EL (cell line): Measurements from ENCODE around the gene PTPRN2.

ENCODE experiments used
- DNase-seq: peaks from one replicate; pipeline ENCODE4 v3.0.0-alpha.2; 2016

PTPRN2 gene

DNA sequence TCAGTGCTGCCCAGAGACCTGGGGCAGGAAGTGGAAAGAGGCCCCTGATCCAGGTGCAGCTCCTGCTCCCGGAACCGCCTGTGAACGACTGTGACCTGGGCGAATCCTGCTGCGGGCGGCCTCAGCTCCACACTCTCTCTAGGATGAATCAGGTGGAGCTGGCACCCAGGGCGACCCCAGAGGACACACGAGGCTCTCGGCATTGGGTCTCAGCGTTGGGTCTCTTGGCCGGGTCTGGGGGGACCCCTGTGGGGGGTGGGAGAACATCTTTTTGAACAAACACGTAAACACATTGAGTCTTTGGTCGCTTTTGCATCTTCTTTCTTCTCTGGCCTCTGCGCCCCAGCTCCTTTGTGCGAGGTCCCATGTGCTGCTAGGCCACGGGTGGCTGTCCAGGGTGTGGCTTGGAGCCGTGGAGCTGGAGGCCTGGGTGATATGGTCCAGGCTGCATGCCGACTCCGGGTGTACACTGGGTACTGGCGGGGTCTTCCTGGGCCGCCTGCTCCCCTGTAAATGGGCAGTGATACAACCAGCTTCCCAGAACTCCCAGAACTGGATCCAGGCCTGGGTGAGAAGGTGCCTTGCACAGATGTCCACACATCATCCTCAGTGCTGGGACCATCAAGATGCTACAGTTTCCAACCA lies 815.0 kb downstream of the PTPRN2 start:
- no peak for DNase-seq

DNA sequence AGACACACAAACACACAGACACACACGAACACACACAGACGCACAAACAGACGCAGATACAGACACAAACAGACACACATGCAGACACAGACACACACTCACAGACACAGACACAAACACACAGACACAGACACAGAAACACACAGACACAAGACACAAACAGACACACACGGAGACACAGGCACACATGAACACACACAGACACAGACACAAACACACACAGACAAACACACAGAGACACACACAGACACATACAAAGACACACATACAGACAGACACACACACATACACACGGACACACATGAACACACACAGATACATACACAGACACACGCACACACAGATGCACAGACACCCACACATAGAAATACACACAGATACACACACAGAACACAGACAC lies 815.9 kb downstream of the PTPRN2 start:
- no peak for DNase-seq

DNA sequence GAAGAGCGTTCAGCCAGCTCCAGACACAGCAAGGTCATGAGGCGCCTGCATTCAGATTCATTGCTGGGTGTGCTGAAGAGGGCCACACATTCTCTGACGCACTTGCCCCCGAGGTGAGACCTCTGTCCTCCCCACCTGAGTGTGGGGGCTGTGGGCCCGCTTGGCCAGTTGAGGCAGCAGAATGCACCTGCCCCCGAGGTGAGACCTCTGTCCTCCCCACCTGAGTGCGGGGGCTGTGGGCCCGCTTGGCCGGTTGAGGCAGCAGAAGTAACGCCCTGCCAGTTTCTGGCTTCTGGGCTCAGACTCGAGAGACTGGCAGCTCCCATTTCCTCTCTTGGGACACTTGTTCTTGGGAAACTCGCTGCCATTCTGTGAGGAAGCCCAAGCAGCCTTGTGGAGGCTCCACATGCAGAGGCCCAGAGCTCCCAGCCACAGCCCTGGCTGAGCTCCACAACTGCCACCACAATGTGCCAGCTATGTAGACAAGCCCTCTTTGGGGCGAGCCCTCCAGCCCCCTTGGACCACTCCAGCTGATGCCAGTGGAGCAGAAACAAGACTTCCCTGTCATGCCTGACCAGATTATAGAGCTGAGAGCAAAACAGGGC lies 816.8 kb downstream of the PTPRN2 start:
- DNase-seq, result no peak

DNA sequence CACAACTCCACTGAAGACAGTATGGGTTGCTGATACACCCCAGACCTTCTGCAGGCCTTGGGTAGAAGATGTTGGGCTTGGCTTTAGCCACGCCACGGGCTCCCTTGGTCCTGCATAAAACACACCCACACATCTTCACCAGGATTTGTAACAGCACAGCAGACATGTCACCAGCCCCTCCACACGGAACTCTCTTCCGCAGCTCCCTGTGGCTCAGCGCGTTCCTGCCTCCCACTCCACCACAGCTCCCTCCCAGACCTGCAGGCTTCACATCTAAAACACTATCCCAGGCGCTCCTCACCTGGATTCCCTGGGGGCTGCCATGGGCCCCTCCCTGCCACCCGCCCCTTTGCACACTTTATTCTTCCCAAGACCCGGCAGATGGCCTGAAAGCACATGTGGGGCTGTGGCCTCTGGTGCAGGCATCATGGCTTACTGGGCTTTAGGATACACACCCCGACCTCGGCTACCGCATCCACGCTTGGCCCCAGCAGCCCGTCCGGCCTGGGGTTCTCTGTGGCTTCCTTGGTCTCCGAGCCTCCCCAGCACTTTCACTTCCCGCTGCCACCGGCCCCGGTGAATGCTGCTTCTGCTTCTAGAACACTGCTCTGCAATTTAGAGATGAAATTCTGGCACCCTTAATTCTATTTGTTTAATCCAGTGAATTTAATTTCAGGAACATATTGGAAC lies 818.0 kb downstream of the PTPRN2 start:
- DNase-seq, result no peak

DNA sequence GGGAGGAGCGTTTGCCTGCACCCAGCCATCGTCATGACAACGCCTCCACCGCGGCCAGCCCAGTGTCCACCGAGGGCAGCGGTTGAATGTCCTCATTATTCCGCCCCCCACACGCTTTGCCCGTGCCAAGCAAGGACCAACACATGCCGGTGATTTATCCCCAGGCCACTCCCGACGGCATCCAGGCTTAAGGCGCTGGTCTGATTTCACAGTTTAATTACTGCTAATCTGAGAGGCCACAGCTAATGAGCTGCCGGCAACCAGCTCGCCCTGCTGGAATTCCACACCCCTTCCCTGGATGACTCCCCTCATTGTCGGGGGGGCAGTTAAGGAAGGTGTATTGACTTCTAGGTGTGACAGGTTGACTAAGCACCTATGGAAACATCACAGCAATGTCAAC lies 818.5 kb downstream of the PTPRN2 start:
- no peak for DNase-seq

DNA sequence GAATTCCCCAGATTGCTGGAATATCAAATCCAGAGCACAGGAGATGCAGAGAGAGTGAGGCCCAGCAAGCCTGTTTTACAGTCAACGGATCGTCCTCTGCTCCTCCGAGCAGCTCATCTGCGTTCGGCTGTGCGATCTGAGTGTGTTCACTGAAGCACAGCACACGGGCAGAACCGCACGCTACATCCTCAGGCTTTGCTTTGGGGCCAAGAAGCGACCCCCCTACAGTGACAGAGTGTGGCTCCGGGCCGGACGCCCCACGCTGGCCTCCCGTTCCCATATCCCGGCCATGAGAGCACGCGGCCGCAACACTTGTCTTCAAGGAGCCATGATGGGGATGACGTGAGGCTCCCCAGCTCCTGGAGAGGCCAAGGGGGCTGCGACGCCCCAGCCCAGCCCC lies 819.4 kb downstream of the PTPRN2 start:
- DNase-seq, result no peak

DNA sequence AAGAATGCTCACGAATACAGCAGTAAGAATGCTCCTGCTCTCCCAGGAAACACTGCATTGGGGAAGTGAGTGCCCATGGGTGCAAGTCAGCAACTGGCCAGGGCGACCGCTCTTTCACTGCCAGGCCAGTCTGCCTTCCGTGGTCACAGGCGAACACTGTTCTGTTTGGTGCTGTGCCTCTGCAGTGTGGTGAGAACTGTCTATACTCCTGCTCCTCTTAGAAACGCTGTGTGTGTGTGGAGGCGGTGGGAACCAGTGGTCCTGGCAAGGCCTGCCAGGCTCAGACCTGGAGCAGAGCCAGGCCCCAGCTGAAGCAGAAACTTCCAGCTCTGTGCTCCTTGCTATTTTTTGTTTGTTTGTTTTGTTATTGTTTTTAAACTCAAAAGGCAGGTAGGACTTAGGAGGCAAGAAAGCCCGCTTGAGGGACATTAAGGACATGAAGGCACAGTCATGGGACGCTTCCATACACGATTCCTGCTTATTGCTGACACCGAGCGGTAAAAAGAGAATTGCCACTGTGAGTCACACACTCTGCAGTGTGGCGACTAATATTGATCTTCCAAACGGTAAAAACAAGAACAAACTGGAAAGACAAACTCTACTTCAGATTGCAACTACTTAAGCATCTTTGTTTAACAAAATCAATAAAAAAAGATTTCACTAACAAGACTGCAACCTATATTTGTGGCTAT lies 820.0 kb downstream of the PTPRN2 start:
- DNase-seq, result no peak

DNA sequence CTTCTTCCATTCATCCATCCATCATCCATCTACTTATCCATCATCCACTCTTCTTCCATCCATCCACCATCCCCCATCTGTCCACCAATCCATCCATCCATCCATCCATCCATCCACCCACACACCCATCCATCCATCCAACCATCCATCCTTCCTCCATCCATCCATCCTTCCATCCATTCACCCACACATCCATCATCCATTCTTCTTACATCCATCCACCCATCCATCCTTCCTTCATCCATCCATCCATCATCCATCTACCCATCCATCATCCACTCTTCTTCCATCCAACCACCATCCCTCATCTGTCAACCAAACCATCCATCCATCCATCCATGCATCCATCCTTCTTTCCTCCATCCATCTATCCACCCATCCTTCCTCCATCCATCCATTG lies 821.5 kb downstream of the PTPRN2 start:
- DNase-seq, result no peak

DNA sequence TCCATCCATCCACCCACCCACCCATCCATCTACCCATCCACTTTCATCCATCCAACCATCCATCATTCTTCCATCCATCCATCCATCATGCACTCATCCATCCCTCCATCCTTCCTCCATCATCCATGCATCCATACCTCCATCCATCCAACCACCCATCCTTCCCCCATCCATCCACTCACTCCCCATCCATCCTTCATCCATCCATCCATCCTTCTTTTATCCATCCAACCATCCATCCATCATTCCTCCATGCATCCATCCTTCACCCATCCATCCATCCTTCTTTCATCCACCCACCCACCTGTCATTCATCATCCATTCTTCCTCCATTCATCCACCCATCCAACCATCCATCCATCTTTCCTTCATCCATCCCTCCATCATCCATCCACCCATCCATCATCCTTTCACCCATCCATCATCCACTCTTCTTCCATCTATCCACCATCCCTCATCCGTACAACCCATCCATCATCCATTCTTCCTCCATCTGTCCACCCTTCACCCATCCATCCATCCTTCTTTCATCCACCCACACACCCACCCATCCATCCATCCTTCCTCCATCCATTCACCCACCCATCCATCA lies 822.6 kb downstream of the PTPRN2 start:
- DNase-seq, result no peak

DNA sequence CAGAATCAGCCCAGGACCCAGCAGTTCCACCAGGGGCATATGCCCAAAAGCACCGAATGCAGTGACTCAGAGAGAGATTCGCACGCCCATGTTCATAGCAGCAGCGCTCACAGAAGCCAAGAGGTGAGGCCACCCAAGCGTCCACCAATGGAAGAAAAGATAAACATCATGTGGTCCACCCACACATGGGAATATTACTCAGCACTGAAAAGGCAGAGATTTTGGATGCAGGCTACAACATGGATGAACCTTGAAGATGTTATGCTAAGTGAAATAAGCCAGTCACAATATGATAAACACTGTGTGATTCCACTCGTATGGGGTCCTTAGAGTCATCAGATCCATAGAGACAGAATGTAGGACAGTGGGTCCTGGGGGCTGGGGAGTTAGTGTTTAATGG lies 823.4 kb downstream of the PTPRN2 start:
- no peak for DNase-seq

DNA sequence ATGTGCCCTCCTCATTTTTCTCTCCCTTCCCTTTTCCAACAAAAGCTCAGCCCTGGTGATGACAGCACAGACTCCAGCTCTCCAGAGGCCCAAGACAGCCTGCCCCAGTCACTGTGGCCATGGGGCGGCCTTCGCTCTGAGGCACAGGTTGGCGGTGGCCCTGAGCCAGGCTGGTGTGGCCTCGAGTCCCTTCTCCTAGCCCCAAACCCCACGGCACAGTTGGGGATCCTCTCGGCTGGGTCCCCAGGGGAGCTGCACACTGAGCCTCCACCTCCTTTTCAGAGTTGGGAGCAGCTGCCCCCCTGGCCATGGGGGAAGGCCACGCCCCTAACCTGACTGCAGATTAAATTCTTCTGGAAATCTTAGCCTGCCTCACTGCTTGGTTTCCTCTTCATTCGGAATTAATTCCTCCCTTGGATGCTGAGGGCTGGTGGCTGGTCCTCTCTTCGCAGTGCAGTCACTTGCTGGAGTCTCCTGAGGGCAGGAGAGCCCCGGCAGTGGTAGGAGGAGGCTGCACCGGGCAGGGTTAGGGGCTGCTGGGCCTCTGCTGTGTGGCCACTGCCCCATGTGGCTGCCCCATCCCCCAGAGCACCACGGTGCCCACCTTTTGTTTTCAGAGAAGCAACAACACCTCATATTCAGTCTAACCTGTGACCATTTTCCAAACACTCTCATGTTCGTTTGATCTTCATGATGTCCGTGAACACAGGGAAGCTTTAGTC lies 824.2 kb downstream of the PTPRN2 start:
- no peak for DNase-seq

DNA sequence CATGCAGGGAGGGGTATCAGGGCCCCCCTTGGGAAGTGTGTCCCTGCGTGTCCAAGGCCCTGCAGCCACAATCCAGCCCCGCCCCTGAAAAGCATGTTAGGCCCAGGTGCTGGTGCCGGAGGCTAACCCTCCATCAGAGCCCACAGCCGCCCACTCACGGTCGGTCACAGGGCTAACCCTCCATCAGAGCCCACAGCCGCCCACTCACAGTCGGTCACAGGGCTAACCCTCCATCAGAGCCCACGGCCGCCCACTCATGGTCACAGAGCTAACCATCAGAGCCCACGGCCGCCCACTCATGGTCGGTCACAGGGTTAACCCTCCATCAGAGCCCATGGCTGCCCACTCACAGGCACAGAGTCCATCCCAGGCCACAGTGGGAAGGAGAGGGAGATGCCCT lies 824.8 kb downstream of the PTPRN2 start:
- no peak for DNase-seq

DNA sequence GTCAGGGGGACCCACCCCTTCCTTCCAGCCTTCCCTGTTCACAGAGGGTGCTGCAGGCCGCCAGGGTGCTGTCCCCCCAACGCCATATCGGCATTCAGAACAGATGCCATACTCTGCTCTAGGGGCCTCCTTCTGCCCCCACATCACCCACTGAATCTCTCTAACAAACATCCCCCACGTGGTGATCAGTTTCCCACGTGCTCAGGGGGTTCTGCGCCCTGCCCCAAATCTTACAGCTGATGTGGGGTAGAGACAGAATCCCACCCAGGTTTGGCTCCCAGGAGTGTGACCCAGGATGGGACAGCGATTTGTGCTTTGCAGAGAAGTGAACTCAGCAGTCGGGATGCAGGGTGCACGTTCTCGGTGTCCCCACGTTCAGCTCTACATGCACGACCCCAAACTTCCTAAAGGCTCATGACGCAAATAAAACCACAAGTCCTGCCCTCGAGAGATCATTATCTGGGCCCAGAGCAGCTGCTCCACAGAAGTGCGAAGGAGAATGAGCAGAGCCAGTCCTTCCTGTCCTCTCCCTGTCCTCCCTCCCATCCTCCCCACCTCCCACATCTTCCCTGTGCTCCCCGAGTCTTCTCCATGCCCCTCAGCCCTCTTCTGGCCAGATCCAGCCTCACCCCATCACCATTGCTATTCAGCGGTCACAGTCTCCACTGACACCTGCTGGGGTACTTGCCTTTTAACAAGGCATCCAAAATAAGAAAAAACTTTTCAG lies 827.5 kb downstream of the PTPRN2 start:
- DNase-seq, result no peak

DNA sequence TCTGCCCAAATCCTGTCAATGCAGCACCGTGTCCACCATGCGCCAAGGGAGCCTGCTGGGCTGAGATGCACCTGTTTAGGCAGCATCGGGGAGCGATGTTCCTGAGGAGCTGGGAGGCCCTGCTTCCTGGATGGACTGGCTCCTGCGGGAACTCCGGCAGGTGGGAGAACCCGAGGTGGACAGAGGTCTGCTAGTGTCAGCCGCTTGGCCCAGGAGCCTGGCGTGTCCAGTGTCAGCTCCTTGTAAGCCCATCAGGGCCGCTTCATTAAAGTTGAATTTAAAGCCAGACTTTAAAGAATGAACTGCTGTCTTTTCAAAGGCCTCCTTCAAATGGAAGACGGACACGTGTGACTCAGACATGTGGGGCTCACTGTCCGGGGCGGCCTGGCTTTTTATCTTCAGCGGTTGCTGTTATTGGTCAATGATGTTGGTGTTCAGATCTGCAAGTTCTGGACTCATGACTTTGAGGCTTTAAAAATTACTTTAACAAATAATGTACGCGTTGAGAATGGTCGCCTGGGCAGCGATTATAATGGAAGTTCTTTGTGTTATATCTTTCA lies 828.3 kb downstream of the PTPRN2 start:
- DNase-seq, result no peak

DNA sequence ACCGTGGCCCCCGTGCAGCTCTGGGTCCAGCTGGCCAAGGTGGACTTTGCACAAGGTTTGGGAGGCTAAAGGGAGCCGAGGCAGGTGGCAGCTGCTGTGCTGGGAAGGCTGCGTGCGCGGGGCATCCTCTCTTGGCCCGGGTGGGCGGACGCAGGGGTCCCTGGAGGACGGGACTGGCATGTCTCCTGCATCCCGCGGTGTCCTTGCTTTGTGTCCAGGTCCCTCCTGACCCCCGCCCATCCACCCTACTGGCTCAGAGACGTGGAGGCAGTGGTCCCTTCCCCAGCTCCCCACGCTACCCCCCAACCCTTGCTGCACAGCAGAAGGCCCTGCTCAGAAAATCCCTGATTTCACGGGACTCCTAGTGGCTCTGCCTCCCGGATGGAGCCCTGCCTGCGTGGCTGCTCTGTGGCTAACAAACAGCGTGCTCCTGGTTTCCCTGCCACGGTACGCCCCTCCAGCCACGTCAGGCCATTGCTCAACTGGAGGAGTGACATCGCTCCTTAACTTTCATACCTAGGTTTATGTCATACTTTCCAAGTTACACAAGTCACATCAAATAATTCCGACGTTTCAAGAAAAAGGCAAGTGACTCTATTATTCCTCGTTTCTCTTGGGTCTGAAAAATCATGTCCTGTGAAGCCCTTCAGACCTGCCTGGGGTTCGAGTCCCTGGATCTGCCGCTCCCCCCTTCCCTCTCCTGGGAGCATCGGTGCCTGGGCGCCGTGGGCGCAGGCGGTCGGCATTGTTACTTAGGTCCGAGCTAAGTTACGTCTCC lies 829.0 kb downstream of the PTPRN2 start:
- DNase-seq, result no peak

DNA sequence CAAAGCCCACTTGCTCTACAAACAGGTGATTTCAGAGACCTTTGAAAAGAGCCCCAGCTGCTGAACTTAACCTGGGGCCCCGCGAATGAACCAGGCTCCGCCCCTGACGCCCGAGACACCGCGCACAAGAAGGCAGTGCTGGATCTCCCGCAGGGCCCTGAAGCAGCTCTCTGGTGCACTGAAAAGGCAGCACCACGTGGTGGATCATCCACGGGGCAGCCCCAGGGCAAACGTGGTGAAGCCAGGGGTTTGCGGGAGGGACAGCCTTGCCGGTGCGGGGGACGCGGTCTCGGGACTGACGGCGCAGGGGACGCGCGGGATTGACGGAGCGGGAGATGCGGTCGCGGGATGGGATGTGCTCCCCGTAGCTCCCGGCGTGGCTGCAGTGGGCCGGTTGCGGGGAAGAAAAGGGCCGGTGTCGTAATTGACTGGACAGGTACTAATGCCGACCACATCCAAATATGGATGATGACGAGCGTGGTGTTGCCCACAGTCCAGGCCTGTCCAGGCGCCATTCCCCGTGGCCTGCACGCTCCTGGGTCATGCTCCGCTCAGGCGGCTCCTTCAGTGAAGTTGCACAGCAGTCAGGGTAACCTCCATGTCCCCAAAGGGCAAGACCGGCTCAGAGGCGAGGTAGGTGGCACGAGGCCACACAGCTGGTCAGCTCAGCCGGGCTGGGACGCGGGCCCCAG lies 829.7 kb downstream of the PTPRN2 start:
- DNase-seq, result no peak

DNA sequence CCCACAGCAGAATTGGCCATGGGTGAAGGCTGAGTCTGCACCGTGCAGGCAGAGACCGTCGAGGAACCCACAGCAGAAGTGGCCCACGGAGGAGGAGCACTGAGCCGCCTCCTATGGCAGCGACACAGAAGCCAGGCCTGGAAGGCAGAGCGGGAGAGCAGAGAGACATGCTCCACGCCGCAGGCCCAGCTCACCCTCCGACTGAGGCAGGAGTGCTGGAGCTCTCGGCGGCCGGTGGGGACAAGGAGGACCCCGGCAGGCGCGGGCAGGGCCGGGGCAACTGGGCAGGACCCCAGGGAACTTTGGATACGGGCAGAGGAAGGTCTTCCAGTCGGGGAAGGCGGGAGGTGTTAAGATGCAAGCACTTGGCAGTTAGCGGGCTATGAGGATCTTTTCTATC lies 830.4 kb downstream of the PTPRN2 start:
- DNase-seq, result no peak

DNA sequence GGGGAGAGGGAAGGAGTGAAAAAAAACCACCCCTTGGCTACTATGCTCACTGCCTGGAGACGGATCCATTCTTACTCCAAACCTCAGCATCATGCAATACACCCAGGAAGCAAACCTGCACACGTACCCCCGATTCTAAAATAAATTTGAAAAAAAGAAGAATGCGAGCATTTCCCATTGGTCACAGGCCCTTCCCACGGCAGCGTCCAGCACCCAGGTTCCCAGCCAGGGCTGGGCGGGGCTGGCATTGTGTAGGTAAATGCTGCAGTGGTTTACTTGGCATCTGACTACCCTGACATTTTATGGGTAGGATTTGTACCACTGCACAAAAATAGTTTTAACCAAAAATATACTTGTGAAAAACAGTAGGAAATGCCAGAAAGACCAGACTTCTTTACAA lies 831.9 kb downstream of the PTPRN2 start:
- no peak for DNase-seq

DNA sequence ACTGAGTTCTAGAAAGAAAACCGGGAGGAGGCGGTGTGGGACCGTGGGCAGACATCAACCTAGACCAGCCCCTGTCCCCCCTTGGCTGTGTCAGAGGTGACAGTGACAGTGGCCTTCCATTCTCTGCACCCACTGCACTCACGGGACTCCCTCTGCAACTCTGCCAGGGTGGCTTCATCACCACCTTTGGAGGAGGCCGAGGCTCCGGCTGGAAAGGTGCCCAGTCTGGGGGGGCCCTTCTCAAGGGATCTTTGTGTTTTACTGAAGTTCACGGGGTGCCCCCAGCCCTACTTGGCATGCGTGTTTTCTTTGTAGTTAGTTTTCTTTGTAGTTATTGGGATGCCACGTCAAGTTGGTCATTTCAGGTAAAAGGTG lies 833.2 kb downstream of the PTPRN2 start:
- no peak for DNase-seq

DNA sequence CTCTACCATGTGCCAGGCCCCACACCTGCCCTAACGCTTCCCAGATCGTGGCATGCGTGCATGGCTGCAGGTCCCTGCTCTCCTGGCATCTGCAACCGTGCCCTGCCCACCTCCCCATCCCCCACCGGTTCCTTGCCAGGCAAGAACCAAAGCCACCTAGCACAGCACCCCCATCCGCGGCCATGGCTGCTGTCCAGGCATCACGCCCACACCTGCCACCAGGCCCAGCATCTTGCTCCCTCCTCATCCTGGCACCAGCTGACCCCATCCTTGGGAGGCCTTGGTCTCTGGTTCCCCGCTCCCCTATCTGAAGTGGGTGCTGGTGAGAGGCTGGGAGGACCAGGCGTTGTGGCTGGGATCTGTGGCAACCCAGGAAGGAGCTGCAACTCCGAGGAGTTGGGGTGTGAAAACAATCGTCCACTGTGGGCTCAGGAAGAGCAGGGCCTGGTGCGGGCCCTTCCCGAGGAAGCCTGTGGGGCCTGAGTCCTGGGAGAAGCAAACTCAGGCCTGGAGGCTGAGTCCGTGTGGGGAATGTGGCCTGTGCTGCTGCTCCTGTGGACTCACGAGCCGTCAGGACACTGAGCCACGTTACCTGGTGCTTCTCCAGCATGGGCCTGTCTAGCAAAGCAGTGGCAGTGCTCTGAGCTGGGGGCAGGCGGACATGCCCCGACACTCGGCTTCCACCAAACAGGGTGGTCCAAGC lies 833.8 kb downstream of the PTPRN2 start:
- DNase-seq, result no peak
